Neutrophil (primary cell): Measurements from ENCODE around the gene NEU4.

Experiments used
- H3K27ac ChIP-seq: fragments of 200-600 bp; sonication (generic); 2 replicates; pipeline ENCODE4 v1.5.1; 2016; ENCODE audit warnings: mild to moderate bottlenecking, moderate library complexity
- H3K27me3 ChIP-seq: fragments of 200-600 bp; sonication (generic); 2 replicates; pipeline ENCODE4 v1.6.0; 2016; ENCODE audit warnings: mild to moderate bottlenecking
- H3K36me3 ChIP-seq: fragments of 200-600 bp; sonication (generic); 2 replicates; pipeline ENCODE4 v1.5.1; 2017
- H3K4me1 ChIP-seq, 2 experiments: fragments of 200-600 bp in 1 of 2; sonication (generic) in 1 of 2; 1 replicate in 1 of 2; 2 replicates in 1 of 2; pipeline versions ENCODE4 v1.5.1 to v1.6.1; 2013 to 2016; ENCODE audit warnings: low read depth in 1 of 2, low read length in 1 of 2, mild to moderate bottlenecking in 1 of 2, moderate library complexity in 1 of 2; ENCODE audit not compliant: control insufficient read depth in 1 of 2, insufficient read depth in 1 of 2
- H3K4me3 ChIP-seq, 2 experiments: fragments of 200-600 bp in 1 of 2; sonication (generic) in 1 of 2; 1 replicate in 1 of 2; 2 replicates in 1 of 2; pipeline ENCODE4 v1.5.1; 2013 to 2016; ENCODE audit warnings: low read depth in 1 of 2, low read length in 1 of 2, mild to moderate bottlenecking in 1 of 2, moderate library complexity in 1 of 2
- H3K9me3 ChIP-seq: fragments of 200-600 bp; sonication (generic); 2 replicates; pipeline ENCODE4 v1.5.1; 2016
- TF ChIP-seq, protein P1 (sequence below): fragments of 200-600 bp; sonication (generic); IDR thresholded peaks from 2 replicates; pipeline ENCODE4 v1.5.1; 2016; ENCODE audit warnings: antibody characterized with exemption

Gene NEU4

DNA sequence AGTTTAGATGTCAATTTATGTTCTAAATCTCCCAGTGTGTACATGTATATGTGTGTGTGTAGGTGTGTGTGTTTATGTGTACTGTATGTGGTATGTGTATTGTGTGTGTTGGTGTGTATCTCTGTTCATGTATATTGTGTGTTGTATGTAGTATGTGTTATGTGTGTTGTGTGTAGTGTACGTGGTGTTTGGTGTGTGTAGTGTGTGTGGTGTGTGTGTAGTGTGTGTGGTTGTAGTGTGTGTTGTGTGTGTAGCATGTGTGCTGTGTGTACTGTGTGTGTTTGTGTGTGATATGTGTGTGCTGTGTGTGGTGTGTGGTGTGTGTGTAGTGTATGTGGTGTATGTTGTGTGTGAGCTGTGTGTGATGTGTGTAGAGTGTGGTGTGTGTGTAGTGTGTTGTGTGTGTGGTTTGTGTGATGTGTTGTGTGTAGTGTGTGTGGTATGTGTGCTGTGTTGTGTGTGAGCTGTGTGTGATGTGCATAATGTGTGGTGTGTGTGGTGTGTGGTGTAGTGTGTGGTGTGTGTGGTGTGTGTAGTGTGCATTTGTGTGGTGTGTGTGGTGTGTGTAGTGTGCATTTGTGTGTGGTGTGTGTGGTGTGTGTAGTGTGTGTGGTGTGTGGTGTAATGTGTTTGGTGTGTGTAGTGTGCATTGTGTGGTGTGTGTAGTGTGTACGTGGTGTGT is 55.3 kb downstream of the NEU4 start:
- no peak overlapping the region for H3K4me3 ChIP-seq
- TF ChIP-seq, protein P1, sequence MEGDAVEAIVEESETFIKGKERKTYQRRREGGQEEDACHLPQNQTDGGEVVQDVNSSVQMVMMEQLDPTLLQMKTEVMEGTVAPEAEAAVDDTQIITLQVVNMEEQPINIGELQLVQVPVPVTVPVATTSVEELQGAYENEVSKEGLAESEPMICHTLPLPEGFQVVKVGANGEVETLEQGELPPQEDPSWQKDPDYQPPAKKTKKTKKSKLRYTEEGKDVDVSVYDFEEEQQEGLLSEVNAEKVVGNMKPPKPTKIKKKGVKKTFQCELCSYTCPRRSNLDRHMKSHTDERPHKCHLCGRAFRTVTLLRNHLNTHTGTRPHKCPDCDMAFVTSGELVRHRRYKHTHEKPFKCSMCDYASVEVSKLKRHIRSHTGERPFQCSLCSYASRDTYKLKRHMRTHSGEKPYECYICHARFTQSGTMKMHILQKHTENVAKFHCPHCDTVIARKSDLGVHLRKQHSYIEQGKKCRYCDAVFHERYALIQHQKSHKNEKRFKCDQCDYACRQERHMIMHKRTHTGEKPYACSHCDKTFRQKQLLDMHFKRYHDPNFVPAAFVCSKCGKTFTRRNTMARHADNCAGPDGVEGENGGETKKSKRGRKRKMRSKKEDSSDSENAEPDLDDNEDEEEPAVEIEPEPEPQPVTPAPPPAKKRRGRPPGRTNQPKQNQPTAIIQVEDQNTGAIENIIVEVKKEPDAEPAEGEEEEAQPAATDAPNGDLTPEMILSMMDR, result no peak
- no peaks in the 10 kb centered on the region for H3K36me3 ChIP-seq
- peaks cover 82% of the 10 kb centered on the region for H3K27me3 ChIP-seq
- H3K27ac ChIP-seq, result no peak overlapping the region
- H3K9me3 ChIP-seq, result no peaks in the 10 kb centered on the region
- no peaks in the 10 kb centered on the region for H3K4me1 ChIP-seq

DNA sequence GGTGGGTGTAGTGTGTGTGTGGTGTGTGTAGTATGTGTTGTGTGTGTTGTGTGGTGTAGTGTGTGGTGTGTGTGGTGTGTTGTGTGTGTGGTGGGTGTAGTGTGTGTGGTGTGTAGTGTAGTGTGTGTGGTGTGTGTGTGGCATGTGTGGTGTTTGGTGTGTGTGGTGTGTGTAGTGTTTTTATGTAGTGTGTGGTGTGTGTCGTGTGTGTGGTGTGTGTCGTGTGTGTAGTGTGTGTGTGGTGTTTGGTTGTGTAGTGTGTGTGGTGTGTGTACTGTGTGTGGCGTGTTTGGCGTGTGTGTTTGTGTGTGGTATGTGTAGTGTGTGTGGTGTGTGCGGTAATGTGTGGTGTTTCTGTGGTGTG is 55.8 kb downstream of the NEU4 start:
- H3K9me3 ChIP-seq, result no peaks in the 10 kb centered on the region
- H3K27me3 ChIP-seq, result peaks cover 79% of the 10 kb centered on the region
- no peak overlapping the region for H3K4me3 ChIP-seq
- TF ChIP-seq, protein P1, result no peak
- H3K4me1 ChIP-seq, result no peaks in the 10 kb centered on the region
- no peaks in the 10 kb centered on the region for H3K36me3 ChIP-seq
- H3K27ac ChIP-seq, result no peak overlapping the region

DNA sequence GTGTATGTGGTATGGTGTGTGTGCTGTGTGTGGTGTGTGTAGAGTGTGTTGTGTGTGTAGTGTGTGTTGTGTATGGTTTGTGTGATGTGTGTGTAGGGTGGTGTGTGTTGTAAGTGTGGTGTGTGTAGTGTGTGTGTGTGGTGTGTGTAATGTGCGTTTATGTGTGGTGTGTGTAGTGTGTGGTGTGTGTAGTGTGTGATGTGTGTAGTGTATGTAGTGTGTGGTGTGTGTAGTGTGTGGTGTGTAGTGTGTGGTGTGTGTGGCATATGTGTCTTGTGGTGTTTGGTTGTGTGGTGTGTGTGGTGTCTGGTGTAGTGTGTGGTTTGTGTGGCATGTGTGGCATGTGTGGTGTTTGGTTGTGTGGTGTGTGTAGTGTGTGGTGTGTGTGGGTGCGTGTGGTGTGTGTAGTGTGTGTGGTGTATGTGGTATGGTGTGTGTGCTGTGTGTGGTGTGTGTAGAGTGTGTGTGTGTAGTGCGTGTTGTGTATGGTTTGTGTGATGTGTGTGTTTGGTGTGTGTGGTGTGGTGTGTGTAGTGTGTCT is 56.5 kb downstream of the NEU4 start:
- Histone ChIP-seq H3K27ac (no peak overlapping the region), H3K4me1 (no peaks in the 10 kb centered on the region), H3K27me3 (peaks cover 84% of the 10 kb centered on the region), H3K36me3 (no peaks in the 10 kb centered on the region), H3K4me3 (no peak overlapping the region), H3K9me3 (no peaks in the 10 kb centered on the region)
- TF ChIP-seq, protein P1, result no peak

DNA sequence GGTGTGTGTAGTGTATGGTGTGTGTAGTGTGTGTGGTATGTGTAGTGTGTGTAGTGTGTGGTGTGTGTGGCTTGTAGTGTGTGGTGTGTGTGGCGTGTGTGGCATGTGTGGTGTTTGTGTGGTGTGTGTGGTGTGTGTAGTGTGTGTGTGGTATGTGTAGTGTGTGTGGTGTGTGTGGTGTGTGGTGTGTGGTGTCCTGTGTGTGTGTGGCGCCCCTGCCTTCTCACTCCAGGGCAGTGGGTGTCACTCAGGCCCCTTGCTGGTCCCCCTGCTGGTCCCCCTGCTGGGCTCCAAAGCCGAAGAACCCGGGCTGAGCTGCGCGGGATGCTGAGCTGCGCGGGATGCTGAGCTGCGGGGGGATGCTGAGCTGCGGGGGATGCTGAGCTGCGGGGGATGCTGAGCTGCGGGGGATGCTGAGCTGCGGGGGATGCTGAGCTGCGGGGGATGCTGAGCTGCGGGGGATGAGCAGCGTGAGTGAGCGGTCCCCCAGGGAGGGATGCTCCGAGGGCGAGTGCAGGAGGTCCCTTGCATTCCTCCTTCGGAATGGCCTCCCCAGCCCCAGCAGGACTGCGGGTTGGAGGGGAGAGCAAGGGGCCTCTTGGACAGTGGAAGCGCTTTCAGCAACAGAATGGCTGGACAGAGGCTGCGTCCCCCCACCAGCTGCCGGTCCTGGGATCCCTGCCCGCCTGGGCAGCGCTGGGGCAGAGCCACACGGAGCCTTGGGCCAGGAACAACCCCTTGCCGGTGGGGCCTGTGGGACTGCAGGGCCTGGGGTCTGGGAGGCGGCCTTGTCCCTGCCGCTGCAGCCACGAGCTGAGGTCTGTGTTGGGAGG is 57.2 kb downstream of the NEU4 start:
- Histone ChIP-seq H3K27ac (no peak overlapping the region), H3K9me3 (no peaks in the 10 kb centered on the region), H3K36me3 (no peaks in the 10 kb centered on the region), H3K27me3 (peaks cover 90% of the 10 kb centered on the region), H3K4me1 (no peaks in the 10 kb centered on the region), H3K4me3 (no peak overlapping the region)
- TF ChIP-seq, protein P1, result no peak
